Heart left ventricle (tissue), 13 donors: ENCODE results near the gene MOSPD3.

Source experiments
- CTCF ChIP-seq, 12 donors: fragments of 200-600 bp; sonication (generic) in 4 of 12; IDR thresholded peaks; one replicate each; pipeline versions ENCODE4 v1.5.0 to v1.8.0; 2018 to 2022; ENCODE audit warnings: antibody characterized with exemption in 12 of 12, mild to moderate bottlenecking in 5 of 12
- POLR2A ChIP-seq, 2 donors: fragments of 450-650 bp; IDR thresholded peaks; one replicate each; pipeline ENCODE4 v1.6.1; 2017; ENCODE audit warnings: antibody characterized with exemption in 2 of 2, mild to moderate bottlenecking in 2 of 2, moderate library complexity in 2 of 2
- donor health status: ischemic (EF 13 %, LVEDD 7.1; RV severe dilation, severe dysfunction).
- donor health status: DM: no; HTN: yes; CAD: no.
- donor health status: DM: no; HTN: no; CAD: no.
- donor health status: ischemic (EF 25% LVEDD 6.9; RV normal size, moderate dysfunction).
- donor health status: ischemic (EF 25% LVEDD 5.7; RV mildly dilated, moderate dysfunction).
- donor health status: ischemic (EF 35%, LVEDD 5.7; RV mildly dilated, moderate dysfunction).
- donor health status: nonischemic (EF 11% LVEDD 7.7; RV severe dilation, severe dysfunction).
- donor health status: DM: yes; HTN: yes; CAD: no.
- donor health status: PGD.
- donor health status: ischemic (EF 29% LVEDD 5.4; RV normal size, mild dysfunction).
- donor health status: nonischemic (EF 23%, LVEDD 6.1; RV moderate dilation, normal function).

GRCh38 chr7:100609958-100610357, 2.4 kb upstream of the MOSPD3 start:
- no peak for TF ChIP-seq CTCF (IDR thresholded peaks at IDR 0.05)
- TF ChIP-seq POLR2A (IDR thresholded peaks at IDR 0.05) = no peak
